Stimulated activated CD8-positive, alpha-beta memory T cell treated with anti-CD3 and anti-CD28 coated beads, Interleukin-15, amount 100 ng/mL, for 1 hour (primary cell): Measurements from ENCODE around the gene CEACAM1.
"Not testable (repeated sequence)": the region's sequence is repeated elsewhere in the genome, so short reads cannot be mapped to it uniquely, and the experiment has no call there.

Source experiments
- DNase-seq: peaks from one replicate; pipeline ENCODE4 v3.0.0-alpha.2; 2020; ENCODE audit warnings: low read depth

The CEACAM1 gene

GRCh38 chr19:42528354-42529247, at the start of gene CEACAM1:
TSS of gene CEACAM1 (minus strand) at chr19:42528481. CDS start at chr19:42528374, 107 bp downstream.
- DNase-seq = no peak

GRCh38 chr19:42577016-42577415, 48.7 kb upstream of the CEACAM1 start:
- no peak for DNase-seq

- DNase-seq = no peak
Measured at GRCh38 chr19:42576241-42576640, 48.0 kb upstream of the CEACAM1 start.

- DNase-seq = no peak
Measured at GRCh38 chr19:42573642-42574041, 45.4 kb upstream of the CEACAM1 start.

- no peak for DNase-seq
Measured at GRCh38 chr19:42571116-42571515, 42.8 kb upstream of the CEACAM1 start.

GRCh38 chr19:42569193-42569592, 40.9 kb upstream of the CEACAM1 start:
- no peak for DNase-seq

- no peak for DNase-seq
Measured at GRCh38 chr19:42568006-42568405, 39.7 kb upstream of the CEACAM1 start.

- no peak for DNase-seq
Measured at GRCh38 chr19:42567567-42567966, 39.3 kb upstream of the CEACAM1 start.

- DNase-seq = no peak
Measured at GRCh38 chr19:42563352-42564210, 35.3 kb upstream of the CEACAM1 start.

GRCh38 chr19:42561512-42561911, 33.2 kb upstream of the CEACAM1 start:
- DNase-seq = no peak

- no peak for DNase-seq
Measured at GRCh38 chr19:42560731-42561130, 32.5 kb upstream of the CEACAM1 start.

GRCh38 chr19:42558450-42559150, 30.3 kb upstream of the CEACAM1 start:
- no peak for DNase-seq

- not testable (repeated sequence) for DNase-seq
Measured at GRCh38 chr19:42557386-42557871, 29.1 kb upstream of the CEACAM1 start.

- DNase-seq = no peak
Measured at GRCh38 chr19:42555801-42556200, 27.5 kb upstream of the CEACAM1 start.

GRCh38 chr19:42555317-42555716, 27.0 kb upstream of the CEACAM1 start:
- no peak for DNase-seq

- DNase-seq = no peak
Measured at GRCh38 chr19:42554046-42554575, 25.8 kb upstream of the CEACAM1 start.

GRCh38 chr19:42553292-42554045, 25.2 kb upstream of the CEACAM1 start:
- no peak for DNase-seq

GRCh38 chr19:42552086-42553065, 24.1 kb upstream of the CEACAM1 start:
- DNase-seq = no peak

- not testable (repeated sequence) for DNase-seq
Measured at GRCh38 chr19:42550521-42550920, 22.2 kb upstream of the CEACAM1 start.

- DNase-seq = not testable (repeated sequence)
Measured at GRCh38 chr19:42549067-42549466, 20.8 kb upstream of the CEACAM1 start.
